Stomach (tissue), 9 donors: ENCODE data around the gene TMEM150A. TPM values are rescaled to one million over a fixed set of nuclear protein-coding genes. Genes with fewer than 3 reads are reported as not detected.
A peak's percentile ranks its signal among the peaks of the same experiment; 100 is the strongest.

Experiments
- DNase-seq, 2 donors: peaks; one replicate each; pipeline versions ENCODE4 v3.0.0 to v3.0.0-alpha.2; 2013 to 2019
- H3K27ac ChIP-seq, 5 donors: fragments of 200-600 bp in 4 of 5; sonication (generic) in 4 of 5; one replicate each; pipeline ENCODE4 v1.5.1; 2013 to 2019; ENCODE audit warnings: mild to moderate bottlenecking in 1 of 5, moderate library complexity in 1 of 5
- H3K27me3 ChIP-seq, 3 donors: fragments of 200-600 bp; sonication (generic); one replicate each; pipeline ENCODE4 v1.5.1; 2017 to 2019; ENCODE audit warnings: mixed run types in 1 of 3
- H3K36me3 ChIP-seq, 4 donors: fragments of 200-600 bp; sonication (generic); 1 replicate in 3 of 4; 2 replicates in 1 of 4; pipeline ENCODE4 v1.5.1; 2016 to 2019
- H3K4me1 ChIP-seq, 4 donors: fragments of 200-600 bp; sonication (generic); one replicate each; pipeline ENCODE4 v1.5.1; 2016 to 2019
- H3K4me3 ChIP-seq, 4 donors: fragments of 200-600 bp; sonication (generic) in 3 of 4; one replicate each; pipeline ENCODE4 v1.5.1; 2016 to 2019; ENCODE audit warnings: mild to moderate bottlenecking in 1 of 4
- H3K9me3 ChIP-seq, 4 donors: fragments of 200-600 bp; sonication (generic); one replicate each; pipeline ENCODE4 v1.5.1; 2016 to 2019
- CTCF ChIP-seq, 7 experiments: fragments of 450-650 bp in 4 of 7; fragments of 200-600 bp in 3 of 7; sonication (generic) in 3 of 7; IDR thresholded peaks; one replicate each; pipeline ENCODE4 v1.5.1; 2016 to 2019; ENCODE audit warnings: antibody characterized with exemption in 7 of 7, control low read depth in 2 of 7, mild to moderate bottlenecking in 1 of 7
- EP300 ChIP-seq: sonication (generic); formaldehyde crosslinking; IDR thresholded peaks from one replicate; pipeline ENCODE4 v1.6.1; 2017; ENCODE audit warnings: antibody characterized with exemption
- POLR2A ChIP-seq, 4 donors: fragments of 450-650 bp; IDR thresholded peaks; one replicate each; pipeline ENCODE4 v1.6.1; 2016; ENCODE audit warnings: antibody characterized with exemption in 4 of 4, control low read depth in 2 of 4, mild to moderate bottlenecking in 1 of 4, moderate library complexity in 1 of 4
- POLR2AphosphoS5 ChIP-seq, 3 donors: sonication (generic); formaldehyde crosslinking; IDR thresholded peaks; one replicate each; pipeline ENCODE4 v1.6.1; 2016; ENCODE audit warnings: antibody characterized with exemption in 3 of 3
- WGBS, 5 donors: extraction: QIAGEN DNeasy Blood & Tissue Kit in 3 of 5; methylation state at CpG; one replicate each; pipeline versions ENCODE4 v1.1.5 to v1.1.7; 2013 to 2018; 5-methylcytosine and 5-hydroxymethylcytosine counted together
- intact Hi-C: fragments of 100-400 bp; cut with DNase I; formaldehyde crosslinking; loops from one replicate; pipeline ENCODE4 v1.15.1; 2023; ENCODE audit warnings: low total_unique reads
- polyA plus RNA-seq, 3 donors: library from polyadenylated mRNA; stranded (reverse); fragments of 200-250 nt; gene quantifications; one replicate each; pipeline ENCODE4 v1.2.3, GENCODE V29; 2013
- total RNA-seq, 5 donors: library from RNA; depleted of rRNA; stranded (reverse); fragments of >200 nt; gene quantifications; one replicate each; pipeline versions ENCODE4 v1.1.0 to v1.2.3, GENCODE V29; 2014 to 2016
- donor health status: healthy with polysubstance abuse.
- donor health status: Bipolar disorder and iron deficiency.
- donor health status: healthy.

TMEM150A gene
- total and polyA plus RNA-seq, 8 donors, result 5.0 to 62.4 (median 24.6) TPM; not detected in 1

GRCh38 chr2:85600235-85600575, 2.3 kb downstream of the TMEM150A start:
- H3K36me3 ChIP-seq, result peaks cover 14 to 46% (median 41%) of the 10 kb centered on the region in 4 donors
- intact Hi-C loops, result no loop called here
- H3K4me3 ChIP-seq, result no peak overlapping the region
- no peak for DNase-seq
- peaks cover 39 to 83% (median 75%) of the 10 kb centered on the region in 4 donors for H3K4me1 ChIP-seq
- no peaks in the 10 kb centered on the region for H3K27me3 ChIP-seq
- no peaks in the 10 kb centered on the region for H3K9me3 ChIP-seq
- TF ChIP-seq EP300, result no peak
- no peak for TF ChIP-seq POLR2AphosphoS5 (IDR thresholded peaks at IDR 0.05)
- no peak for TF ChIP-seq CTCF (IDR thresholded peaks at IDR 0.05)
- TF ChIP-seq POLR2A (IDR thresholded peaks at IDR 0.05), result no peak
- peak overlapping the region in 2 of 5 donors; percentile 93 to 94 for H3K27ac ChIP-seq
- WGBS, 5 donors, result 67 to 94% (median 81%) methylated on average over 3 of the region's 3 CpGs

- intact Hi-C loops, result no loop called here
- no peak for DNase-seq
- Histone ChIP-seq H3K36me3 (peaks cover 14 to 46% (median 41%) of the 10 kb centered on the region in 4 donors), H3K9me3 (no peaks in the 10 kb centered on the region), H3K4me1 (peaks cover 38 to 81% (median 74%) of the 10 kb centered on the region in 4 donors), H3K27ac (peak overlapping the region in 1 of 5 donors; percentile 93), H3K4me3 (no peak overlapping the region), H3K27me3 (no peaks in the 10 kb centered on the region)
- TF ChIP-seq EP300 (no peak), CTCF (IDR thresholded peaks at IDR 0.05) (no peak), POLR2AphosphoS5 (IDR thresholded peaks at IDR 0.05) (no peak), POLR2A (IDR thresholded peaks at IDR 0.05) (no peak)
- WGBS, 5 donors, result 48 to 72% (median 62%) methylated on average over 13 to 17 of the region's 17 CpGs
Measured at GRCh38 chr2:85599468-85600234, 2.8 kb downstream of the TMEM150A start.

GRCh38 chr2:85598594-85599340, 3.7 kb downstream of the TMEM150A start:
- 69 to 77% (median 72%) methylated on average over 13 to 14 of the region's 14 CpGs for WGBS, 5 donors
- Histone ChIP-seq H3K4me3 (no peak overlapping the region), H3K27me3 (no peaks in the 10 kb centered on the region), H3K9me3 (no peaks in the 10 kb centered on the region), H3K27ac (no peak overlapping the region), H3K4me1 (peaks cover 32 to 81% (median 72%) of the 10 kb centered on the region in 4 donors), H3K36me3 (peaks cover 14 to 46% (median 41%) of the 10 kb centered on the region in 4 donors)
- TF ChIP-seq CTCF (IDR thresholded peaks at IDR 0.05) (no peak), EP300 (no peak), POLR2AphosphoS5 (IDR thresholded peaks at IDR 0.05) (no peak), POLR2A (IDR thresholded peaks at IDR 0.05) (no peak)
- intact Hi-C loops, result no loop called here
- no peak for DNase-seq

GRCh38 chr2:85597241-85597640, 5.3 kb downstream of the TMEM150A start:
- H3K4me1 ChIP-seq, result peaks cover 25 to 84% (median 67%) of the 10 kb centered on the region in 4 donors
- DNase-seq, result no peak
- H3K4me3 ChIP-seq, result peak overlapping the region in 1 of 4 donors; percentile 83
- H3K36me3 ChIP-seq, result peaks cover 14 to 46% (median 41%) of the 10 kb centered on the region in 4 donors
- TF ChIP-seq POLR2A (IDR thresholded peaks at IDR 0.05) (no peak), EP300 (no peak), POLR2AphosphoS5 (IDR thresholded peaks at IDR 0.05) (no peak), CTCF (IDR thresholded peaks at IDR 0.05) (no peak)
- H3K9me3 ChIP-seq, result no peaks in the 10 kb centered on the region
- H3K27me3 ChIP-seq, result no peaks in the 10 kb centered on the region
- WGBS, 5 donors, result 77 to 88% (median 85%) methylated on average over 5 of the region's 5 CpGs
- intact Hi-C loops, result no loop called here
- H3K27ac ChIP-seq, result peak overlapping the region in 3 of 5 donors; percentile 5 to 93 (median 87)
